Measurements from ENCODE around the gene MANF.

GRCh38 chr3:51379746-51380455 lies 5.2 kb upstream of the MANF start:
- TF ChIP-seq, protein P1, sequence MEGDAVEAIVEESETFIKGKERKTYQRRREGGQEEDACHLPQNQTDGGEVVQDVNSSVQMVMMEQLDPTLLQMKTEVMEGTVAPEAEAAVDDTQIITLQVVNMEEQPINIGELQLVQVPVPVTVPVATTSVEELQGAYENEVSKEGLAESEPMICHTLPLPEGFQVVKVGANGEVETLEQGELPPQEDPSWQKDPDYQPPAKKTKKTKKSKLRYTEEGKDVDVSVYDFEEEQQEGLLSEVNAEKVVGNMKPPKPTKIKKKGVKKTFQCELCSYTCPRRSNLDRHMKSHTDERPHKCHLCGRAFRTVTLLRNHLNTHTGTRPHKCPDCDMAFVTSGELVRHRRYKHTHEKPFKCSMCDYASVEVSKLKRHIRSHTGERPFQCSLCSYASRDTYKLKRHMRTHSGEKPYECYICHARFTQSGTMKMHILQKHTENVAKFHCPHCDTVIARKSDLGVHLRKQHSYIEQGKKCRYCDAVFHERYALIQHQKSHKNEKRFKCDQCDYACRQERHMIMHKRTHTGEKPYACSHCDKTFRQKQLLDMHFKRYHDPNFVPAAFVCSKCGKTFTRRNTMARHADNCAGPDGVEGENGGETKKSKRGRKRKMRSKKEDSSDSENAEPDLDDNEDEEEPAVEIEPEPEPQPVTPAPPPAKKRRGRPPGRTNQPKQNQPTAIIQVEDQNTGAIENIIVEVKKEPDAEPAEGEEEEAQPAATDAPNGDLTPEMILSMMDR (IDR thresholded peaks at IDR 0.05; ENCODE audit: insufficient read depth, low read length, poor library complexity, severe bottlenecking) = no peak
- no peak for TF ChIP-seq EZH2phosphoT487 (conservative IDR thresholded peaks at IDR 0.05; ENCODE audit: low read length)

Measured in SU-DHL-6 (cell line).